Activated T-cell treated with anti-CD3 and anti-CD28 coated beads, Interleukin-2, amount 50 U/mL, for 24 hours (primary cell): ENCODE data around the gene AKAP6.

ENCODE experiments used
- DNase-seq: peaks from one replicate; pipeline ENCODE4 v3.0.0-alpha.2; 2020
- H3K27ac Mint-ChIP-seq: 2 replicates; pipeline ENCODE4 v1.8.0; 2020; ENCODE audit warnings: mild to moderate bottlenecking, mixed read lengths
- H3K27me3 Mint-ChIP-seq: 2 replicates; pipeline ENCODE4 v1.8.0; 2020; ENCODE audit warnings: mixed read lengths
- H3K36me3 Mint-ChIP-seq: 2 replicates; pipeline ENCODE4 v1.8.0; 2020; ENCODE audit warnings: low read depth, mixed read lengths
- H3K4me1 Mint-ChIP-seq: 2 replicates; pipeline ENCODE4 v1.8.0; 2020; ENCODE audit warnings: low read depth, mixed read lengths
- H3K4me3 Mint-ChIP-seq: 2 replicates; pipeline ENCODE4 v1.8.0; 2020; ENCODE audit warnings: mild to moderate bottlenecking, moderate library complexity, mixed read lengths
- H3K9me3 Mint-ChIP-seq: 2 replicates; pipeline ENCODE4 v1.8.0; 2020; ENCODE audit warnings: mixed read lengths

The AKAP6 gene

GRCh38 chr14:32343926-32344430 is 14.9 kb downstream of the AKAP6 start:
- H3K27ac Mint-ChIP-seq: no peak overlapping the region
- no peaks in the 10 kb centered on the region for H3K36me3 Mint-ChIP-seq
- no peaks in the 10 kb centered on the region for H3K27me3 Mint-ChIP-seq
- no peaks in the 10 kb centered on the region for H3K4me1 Mint-ChIP-seq
- H3K4me3 Mint-ChIP-seq: no peak overlapping the region
- H3K9me3 Mint-ChIP-seq: no peaks in the 10 kb centered on the region
- no peak for DNase-seq

GRCh38 chr14:32345311-32345791 is 16.3 kb downstream of the AKAP6 start:
- H3K9me3 Mint-ChIP-seq: no peaks in the 10 kb centered on the region

GRCh38 chr14:32349322-32349721 is 20.2 kb downstream of the AKAP6 start:
- Mint-ChIP-seq H3K27ac (no peak overlapping the region), H3K27me3 (no peaks in the 10 kb centered on the region), H3K36me3 (no peaks in the 10 kb centered on the region), H3K4me1 (no peaks in the 10 kb centered on the region), H3K9me3 (no peaks in the 10 kb centered on the region), H3K4me3 (no peak overlapping the region)
- no peak for DNase-seq

More at GRCh38 chr14:32345311-32345791, 16.3 kb downstream of the AKAP6 start:
- Mint-ChIP-seq H3K27ac (no peak overlapping the region), H3K36me3 (no peaks in the 10 kb centered on the region), H3K4me1 (no peaks in the 10 kb centered on the region), H3K27me3 (no peaks in the 10 kb centered on the region), H3K4me3 (no peak overlapping the region)
- DNase-seq: no peak

GRCh38 chr14:32350020-32350419 is 20.9 kb downstream of the AKAP6 start:
- H3K27ac Mint-ChIP-seq: no peak overlapping the region
- H3K36me3 Mint-ChIP-seq: no peaks in the 10 kb centered on the region
- no peaks in the 10 kb centered on the region for H3K27me3 Mint-ChIP-seq
- DNase-seq: no peak
- no peaks in the 10 kb centered on the region for H3K4me1 Mint-ChIP-seq
- H3K4me3 Mint-ChIP-seq: no peak overlapping the region
- H3K9me3 Mint-ChIP-seq: no peaks in the 10 kb centered on the region

GRCh38 chr14:32352631-32353030 is 23.5 kb downstream of the AKAP6 start:
- Mint-ChIP-seq H3K4me3 (no peak overlapping the region), H3K27ac (no peak overlapping the region), H3K27me3 (no peaks in the 10 kb centered on the region), H3K36me3 (no peaks in the 10 kb centered on the region), H3K9me3 (no peaks in the 10 kb centered on the region), H3K4me1 (no peaks in the 10 kb centered on the region)
- DNase-seq: no peak

GRCh38 chr14:32354716-32355115 is 25.6 kb downstream of the AKAP6 start:
- DNase-seq: no peak

GRCh38 chr14:32358781-32359180 is 29.7 kb downstream of the AKAP6 start:
- H3K4me1 Mint-ChIP-seq: no peaks in the 10 kb centered on the region
- H3K27ac Mint-ChIP-seq: no peak overlapping the region
- H3K36me3 Mint-ChIP-seq: no peaks in the 10 kb centered on the region
- no peak for DNase-seq
- H3K9me3 Mint-ChIP-seq: no peaks in the 10 kb centered on the region
- H3K27me3 Mint-ChIP-seq: no peaks in the 10 kb centered on the region
- no peak overlapping the region for H3K4me3 Mint-ChIP-seq

More at GRCh38 chr14:32354716-32355115, 25.6 kb downstream of the AKAP6 start:
- no peaks in the 10 kb centered on the region for H3K27me3 Mint-ChIP-seq
- no peaks in the 10 kb centered on the region for H3K4me1 Mint-ChIP-seq
- no peaks in the 10 kb centered on the region for H3K9me3 Mint-ChIP-seq
- H3K4me3 Mint-ChIP-seq: no peak overlapping the region
- no peaks in the 10 kb centered on the region for H3K36me3 Mint-ChIP-seq
- no peak overlapping the region for H3K27ac Mint-ChIP-seq

- DNase-seq: no peak
- Mint-ChIP-seq H3K27me3 (no peaks in the 10 kb centered on the region), H3K4me1 (no peaks in the 10 kb centered on the region), H3K9me3 (no peaks in the 10 kb centered on the region), H3K4me3 (no peak overlapping the region), H3K27ac (no peak overlapping the region), H3K36me3 (no peaks in the 10 kb centered on the region)
Observed at GRCh38 chr14:32361674-32362073, 32.6 kb downstream of the AKAP6 start.

- no peaks in the 10 kb centered on the region for H3K4me1 Mint-ChIP-seq
- DNase-seq: no peak
- H3K36me3 Mint-ChIP-seq: no peaks in the 10 kb centered on the region
- H3K27me3 Mint-ChIP-seq: peaks cover under 1% of the 10 kb centered on the region
- H3K9me3 Mint-ChIP-seq: no peaks in the 10 kb centered on the region
- no peak overlapping the region for H3K27ac Mint-ChIP-seq
- H3K4me3 Mint-ChIP-seq: no peak overlapping the region
Observed at GRCh38 chr14:32363761-32364160, 34.7 kb downstream of the AKAP6 start.

GRCh38 chr14:32364941-32365340 is 35.8 kb downstream of the AKAP6 start:
- Mint-ChIP-seq H3K4me1 (no peaks in the 10 kb centered on the region), H3K27me3 (peaks cover 5% of the 10 kb centered on the region), H3K36me3 (no peaks in the 10 kb centered on the region), H3K9me3 (no peaks in the 10 kb centered on the region), H3K4me3 (no peak overlapping the region), H3K27ac (no peak overlapping the region)
- no peak for DNase-seq

- Mint-ChIP-seq H3K4me3 (no peak overlapping the region), H3K27me3 (peaks cover 5% of the 10 kb centered on the region), H3K9me3 (no peaks in the 10 kb centered on the region), H3K4me1 (peaks cover 4% of the 10 kb centered on the region), H3K36me3 (no peaks in the 10 kb centered on the region), H3K27ac (no peak overlapping the region)
- no peak for DNase-seq
Observed at GRCh38 chr14:32366256-32366879, 37.3 kb downstream of the AKAP6 start.

- H3K27me3 Mint-ChIP-seq: peaks cover 7% of the 10 kb centered on the region
- H3K36me3 Mint-ChIP-seq: no peaks in the 10 kb centered on the region
- no peak overlapping the region for H3K27ac Mint-ChIP-seq
- H3K4me1 Mint-ChIP-seq: peaks cover 4% of the 10 kb centered on the region
- no peak overlapping the region for H3K4me3 Mint-ChIP-seq
- no peaks in the 10 kb centered on the region for H3K9me3 Mint-ChIP-seq
- no peak for DNase-seq
Observed at GRCh38 chr14:32366986-32367385, 37.9 kb downstream of the AKAP6 start.

GRCh38 chr14:32367516-32367915 is 38.4 kb downstream of the AKAP6 start:
- H3K4me3 Mint-ChIP-seq: no peak overlapping the region
- no peak for DNase-seq
- H3K4me1 Mint-ChIP-seq: peaks cover 4% of the 10 kb centered on the region
- no peak overlapping the region for H3K27ac Mint-ChIP-seq
- peaks cover 7% of the 10 kb centered on the region for H3K27me3 Mint-ChIP-seq
- no peaks in the 10 kb centered on the region for H3K36me3 Mint-ChIP-seq
- H3K9me3 Mint-ChIP-seq: no peaks in the 10 kb centered on the region

- DNase-seq: no peak
- Mint-ChIP-seq H3K27ac (no peak overlapping the region), H3K4me1 (peaks cover 4% of the 10 kb centered on the region), H3K9me3 (no peaks in the 10 kb centered on the region), H3K4me3 (no peak overlapping the region), H3K36me3 (no peaks in the 10 kb centered on the region), H3K27me3 (peaks cover 7% of the 10 kb centered on the region)
Observed at GRCh38 chr14:32368107-32368506, 39.0 kb downstream of the AKAP6 start.

GRCh38 chr14:32370714-32371113 is 41.6 kb downstream of the AKAP6 start:
- no peak for DNase-seq
- no peaks in the 10 kb centered on the region for H3K9me3 Mint-ChIP-seq
- no peak overlapping the region for H3K27ac Mint-ChIP-seq
- no peak overlapping the region for H3K4me3 Mint-ChIP-seq
- peaks cover 7% of the 10 kb centered on the region for H3K27me3 Mint-ChIP-seq
- no peaks in the 10 kb centered on the region for H3K36me3 Mint-ChIP-seq
- peaks cover 4% of the 10 kb centered on the region for H3K4me1 Mint-ChIP-seq
